PC-9 (cell line): ENCODE measurements around the gene SLC30A9. TPM values are rescaled to one million over a fixed set of nuclear protein-coding genes. Genes with fewer than 3 reads are reported as not detected.

Experiments
- BruUV-seq: library from RNA; stranded (reverse); fragments of 400-500 nt; replicated peaks from 2 replicates; lab custom pipeline; 2021; lab: Mats Ljungman, UMichigan
- CTCF ChIA-PET: fragments of 300-600 bp; sonication (Branson Sonifier 250); formaldehyde crosslinking; loops from one replicate; lab custom pipeline; 2022; ENCODE audit warnings: antibody characterized with exemption; lab: Charles Lee
- POLR2A ChIA-PET: fragments of 300-600 bp; sonication (Branson Sonifier 250); formaldehyde crosslinking; loops from one replicate; lab custom pipeline; 2022; ENCODE audit warnings: antibody characterized with exemption; ENCODE audit not compliant: unreplicated experiment; lab: Charles Lee
- DNase-seq, 2 experiments: peaks; one replicate each; pipeline versions ENCODE4 v3.0.0 to v3.0.0-alpha.2; 2015 to 2022; ENCODE audit warnings: mixed read lengths in 1 of 2
- H2AFZ ChIP-seq: fragments of 200-600 bp; sonication (generic); 2 replicates; pipeline ENCODE4 v1.8.1; 2017; ENCODE audit warnings: antibody characterized with exemption
- H3F3A ChIP-seq: fragments of 200-600 bp; sonication (generic); 2 replicates; pipeline ENCODE4 v1.8.1; 2017; ENCODE audit warnings: antibody characterized with exemption, mild to moderate bottlenecking, low read depth; ENCODE audit not compliant: insufficient read depth
- H3K27ac ChIP-seq: fragments of 200-600 bp; sonication (generic); 2 replicates; pipeline ENCODE4 v1.6.1; 2016; ENCODE audit warnings: mixed run types
- H3K27me3 ChIP-seq: fragments of 200-600 bp; sonication (generic); 2 replicates; pipeline ENCODE4 v1.6.1; 2016; ENCODE audit warnings: low read depth, mixed run types; ENCODE audit not compliant: insufficient read depth
- H3K36me3 ChIP-seq: fragments of 200-600 bp; sonication (generic); 2 replicates; pipeline ENCODE4 v1.6.1; 2016; ENCODE audit warnings: low read depth, mixed run types
- H3K4me1 ChIP-seq: fragments of 200-600 bp; sonication (generic); replicated peaks from 2 replicates; pipeline ENCODE4 v1.6.1; 2016; ENCODE audit warnings: mixed run types; ENCODE audit not compliant: insufficient read depth
- H3K4me2 ChIP-seq: fragments of 200-600 bp; sonication (generic); 2 replicates; pipeline ENCODE4 v1.6.1; 2017; ENCODE audit warnings: mixed run types
- H3K4me3 ChIP-seq: fragments of 200-600 bp; sonication (generic); 2 replicates; pipeline ENCODE4 v1.6.1; 2016; ENCODE audit warnings: mixed run types
- H3K79me2 ChIP-seq: fragments of 200-600 bp; sonication (generic); 2 replicates; pipeline ENCODE4 v1.6.1; 2017; ENCODE audit warnings: low read depth, mixed run types
- H3K9me2 ChIP-seq: fragments of 200-600 bp; sonication (generic); 2 replicates; pipeline ENCODE4 v1.8.1; 2017; ENCODE audit warnings: mild to moderate bottlenecking; ENCODE audit not compliant: insufficient read depth
- H3K9me3 ChIP-seq: fragments of 200-600 bp; sonication (generic); 2 replicates; pipeline ENCODE4 v1.8.1; 2016; ENCODE audit warnings: low read depth; ENCODE audit not compliant: insufficient read depth
- H4K20me1 ChIP-seq: fragments of 200-600 bp; sonication (generic); 2 replicates; pipeline ENCODE4 v1.8.1; 2017; ENCODE audit not compliant: insufficient read depth
- EZH2 ChIP-seq: fragments of 200-600 bp; sonication (generic); IDR thresholded peaks from 2 replicates; pipeline ENCODE4 v1.8.0; 2017; ENCODE audit warnings: antibody characterized with exemption, low read depth
- intact Hi-C: fragments of 100-400 bp; cut with micrococcal nuclease; formaldehyde crosslinking; loops from one replicate; pipeline ENCODE4 v1.10.0; 2022; ENCODE audit not compliant: unreplicated experiment
- total RNA-seq: library from RNA; stranded (reverse); gene quantifications from 2 replicates; pipeline ENCODE4 v1.2.3, GENCODE V29; 2021
- TF ChIP-seq, protein P1 (sequence below): fragments of 200-600 bp; sonication (generic); conservative IDR thresholded peaks from 2 replicates; pipeline ENCODE4 v1.6.1; 2017; ENCODE audit warnings: mixed run types, antibody characterized with exemption, mild to moderate bottlenecking, moderate library complexity

Gene SLC30A9
- total RNA-seq, 1 experiment from 2014 or later, result 47.6 TPM

DNA sequence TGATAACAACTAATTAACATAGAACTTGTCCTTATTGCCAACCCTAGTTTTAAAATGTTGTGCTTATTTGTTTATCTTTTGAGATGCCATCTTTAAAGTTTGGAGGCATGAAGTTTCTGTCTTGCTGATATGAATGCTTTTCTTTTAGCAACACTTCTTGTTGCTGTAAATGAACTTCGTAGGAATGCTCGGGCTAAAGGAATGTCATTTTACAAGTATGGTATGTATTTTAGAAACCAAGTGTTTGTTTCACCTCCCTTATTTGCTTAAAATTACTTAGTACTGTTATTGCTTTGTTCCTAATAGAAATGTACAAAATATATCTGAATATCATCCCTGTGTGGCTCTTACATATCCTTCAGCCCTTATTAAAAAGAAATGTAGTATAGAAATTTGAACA, 76.1 kb downstream of the SLC30A9 start:
- no TSS peak for BruUV-seq
- no peak overlapping the region for H3K4me3 ChIP-seq
- DNase-seq, result no peak
- ChIA-PET POLR2A (no interaction called here), CTCF (no interaction called here)
- no peaks in the 10 kb centered on the region for H4K20me1 ChIP-seq
- no peak overlapping the region for H3K27ac ChIP-seq
- no peaks in the 10 kb centered on the region for H3F3A ChIP-seq
- no peaks in the 10 kb centered on the region for H3K9me3 ChIP-seq
- H3K9me2 ChIP-seq, result no peaks in the 10 kb centered on the region
- H3K4me2 ChIP-seq, result no peak overlapping the region
- H2AFZ ChIP-seq, result no peak overlapping the region
- H3K27me3 ChIP-seq, result no peaks in the 10 kb centered on the region
- intact Hi-C loops, result no loop called here
- TF ChIP-seq, protein P1, sequence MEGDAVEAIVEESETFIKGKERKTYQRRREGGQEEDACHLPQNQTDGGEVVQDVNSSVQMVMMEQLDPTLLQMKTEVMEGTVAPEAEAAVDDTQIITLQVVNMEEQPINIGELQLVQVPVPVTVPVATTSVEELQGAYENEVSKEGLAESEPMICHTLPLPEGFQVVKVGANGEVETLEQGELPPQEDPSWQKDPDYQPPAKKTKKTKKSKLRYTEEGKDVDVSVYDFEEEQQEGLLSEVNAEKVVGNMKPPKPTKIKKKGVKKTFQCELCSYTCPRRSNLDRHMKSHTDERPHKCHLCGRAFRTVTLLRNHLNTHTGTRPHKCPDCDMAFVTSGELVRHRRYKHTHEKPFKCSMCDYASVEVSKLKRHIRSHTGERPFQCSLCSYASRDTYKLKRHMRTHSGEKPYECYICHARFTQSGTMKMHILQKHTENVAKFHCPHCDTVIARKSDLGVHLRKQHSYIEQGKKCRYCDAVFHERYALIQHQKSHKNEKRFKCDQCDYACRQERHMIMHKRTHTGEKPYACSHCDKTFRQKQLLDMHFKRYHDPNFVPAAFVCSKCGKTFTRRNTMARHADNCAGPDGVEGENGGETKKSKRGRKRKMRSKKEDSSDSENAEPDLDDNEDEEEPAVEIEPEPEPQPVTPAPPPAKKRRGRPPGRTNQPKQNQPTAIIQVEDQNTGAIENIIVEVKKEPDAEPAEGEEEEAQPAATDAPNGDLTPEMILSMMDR, result no peak
- TF ChIP-seq EZH2, result no peak
- H3K79me2 ChIP-seq, result no peaks in the 10 kb centered on the region
- peaks cover 20% of the 10 kb centered on the region for H3K36me3 ChIP-seq
- H3K4me1 ChIP-seq, result no peaks in the 10 kb centered on the region

DNA sequence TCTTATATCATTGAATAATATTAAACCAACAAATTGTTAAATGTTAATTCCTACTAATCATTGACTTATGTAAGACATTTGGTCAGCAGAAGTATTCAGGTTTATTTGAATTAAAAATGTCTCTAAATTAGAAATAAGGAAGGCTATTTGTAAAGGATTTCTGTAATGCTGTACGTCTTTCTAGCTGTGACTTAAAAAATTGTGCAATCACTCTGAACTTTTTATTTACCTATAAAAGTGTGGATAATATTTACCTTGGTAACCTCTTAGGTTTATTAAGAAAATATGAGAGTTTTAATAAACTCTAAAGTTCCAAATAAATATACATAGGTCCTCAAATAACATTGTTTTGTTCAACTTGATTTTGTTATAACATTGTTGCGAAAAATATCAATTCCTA, 76.9 kb downstream of the SLC30A9 start:
- Histone ChIP-seq H2AFZ (no peak overlapping the region), H3K27me3 (no peaks in the 10 kb centered on the region), H3K9me3 (no peaks in the 10 kb centered on the region), H4K20me1 (no peaks in the 10 kb centered on the region), H3K79me2 (no peaks in the 10 kb centered on the region), H3F3A (no peaks in the 10 kb centered on the region), H3K4me2 (no peak overlapping the region), H3K4me1 (no peaks in the 10 kb centered on the region), H3K4me3 (no peak overlapping the region), H3K9me2 (no peaks in the 10 kb centered on the region), H3K36me3 (peaks cover 20% of the 10 kb centered on the region), H3K27ac (no peak overlapping the region)
- DNase-seq, result no peak
- no TSS peak for BruUV-seq
- ChIA-PET CTCF (no interaction called here), POLR2A (no interaction called here)
- intact Hi-C loops, result no loop called here
- TF ChIP-seq, protein P1, result no peak
- no peak for TF ChIP-seq EZH2

- no peaks in the 10 kb centered on the region for H3K9me2 ChIP-seq
- no TSS peak for BruUV-seq
- H3F3A ChIP-seq, result no peaks in the 10 kb centered on the region
- ChIA-PET CTCF (no interaction called here), POLR2A (no interaction called here)
- H3K27me3 ChIP-seq, result no peaks in the 10 kb centered on the region
- peaks cover 6% of the 10 kb centered on the region for H3K36me3 ChIP-seq
- intact Hi-C loops, result no loop called here
- no peak overlapping the region for H3K4me3 ChIP-seq
- no peak overlapping the region for H2AFZ ChIP-seq
- no peaks in the 10 kb centered on the region for H3K79me2 ChIP-seq
- H3K27ac ChIP-seq, result no peak overlapping the region
- no peaks in the 10 kb centered on the region for H4K20me1 ChIP-seq
- no peaks in the 10 kb centered on the region for H3K9me3 ChIP-seq
- H3K4me1 ChIP-seq, result no peaks in the 10 kb centered on the region
- no peak overlapping the region for H3K4me2 ChIP-seq
- no peak for DNase-seq
- TF ChIP-seq EZH2, result no peak
- TF ChIP-seq, protein P1, result no peak
Observed at GRCh38 chr4:42070463-42070862, 80.1 kb downstream of the SLC30A9 start.
